Stimulated activated CD4-positive, alpha-beta T cell treated with anti-CD3 and anti-CD28 coated beads, Interleukin-15, amount 100 ng/mL, for 1 hour (primary cell): ENCODE results near the gene TBX4.
A peak's percentile ranks its signal among the peaks of the same experiment; 100 is the strongest.

ENCODE experiments used
- DNase-seq, 2 donors: peaks; one replicate each; pipeline ENCODE4 v3.0.0-alpha.2; 2020; ENCODE audit warnings: low read depth in 1 of 2, low spot score in 1 of 2

The TBX4 gene

DNA sequence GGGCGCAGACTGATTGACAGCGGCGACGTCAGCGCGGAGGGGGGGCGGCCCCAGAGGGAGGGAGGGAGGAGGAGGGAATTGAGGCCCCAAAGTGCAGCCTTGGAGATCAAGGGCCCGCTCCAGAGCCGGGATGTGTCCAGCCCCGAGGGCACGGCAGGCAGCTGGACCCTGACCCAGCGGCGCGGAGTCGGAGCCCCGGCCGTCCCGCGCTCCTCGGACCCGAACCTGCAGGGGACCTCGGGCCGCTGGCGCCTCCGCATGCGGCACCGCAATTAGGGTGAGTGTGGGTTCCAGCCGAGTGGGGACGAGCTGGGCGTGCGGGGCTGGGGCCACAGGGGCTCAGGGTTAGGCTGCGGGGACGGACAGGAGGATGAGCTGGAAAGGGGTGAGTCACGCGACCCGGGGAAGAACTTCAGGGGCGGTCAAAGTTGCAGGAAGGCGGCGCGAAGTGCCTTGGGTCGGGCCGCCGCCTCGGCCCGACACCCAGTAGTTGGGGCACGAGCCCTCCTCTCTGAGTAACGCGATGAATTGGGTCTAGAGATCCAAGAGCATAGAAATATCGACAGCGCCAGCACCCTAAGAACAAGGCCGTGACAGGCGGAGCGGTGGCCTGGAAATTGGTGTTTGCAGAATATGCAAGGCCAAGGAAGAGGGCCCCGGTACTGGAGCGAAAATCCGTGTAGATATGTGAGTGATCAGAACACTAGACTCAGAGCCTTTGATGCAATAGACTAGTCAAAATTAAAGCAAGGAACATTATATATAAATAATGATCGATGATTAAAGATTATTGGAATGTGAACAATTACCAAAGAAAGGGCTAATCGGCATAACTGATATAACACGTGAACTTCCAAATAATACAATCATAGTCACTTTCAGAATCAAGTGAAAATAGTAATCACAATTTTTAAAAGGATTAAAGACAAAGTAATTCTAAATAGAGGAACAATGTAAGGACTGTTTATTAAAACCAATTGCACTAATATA is at the start of gene TBX4:
Gene TBX4, plus strand, starts transcription at position 122 of the 990 bp plus-strand sequence. CDS start 4,069 bp downstream, outside the sequence.
- no peak for DNase-seq

DNA sequence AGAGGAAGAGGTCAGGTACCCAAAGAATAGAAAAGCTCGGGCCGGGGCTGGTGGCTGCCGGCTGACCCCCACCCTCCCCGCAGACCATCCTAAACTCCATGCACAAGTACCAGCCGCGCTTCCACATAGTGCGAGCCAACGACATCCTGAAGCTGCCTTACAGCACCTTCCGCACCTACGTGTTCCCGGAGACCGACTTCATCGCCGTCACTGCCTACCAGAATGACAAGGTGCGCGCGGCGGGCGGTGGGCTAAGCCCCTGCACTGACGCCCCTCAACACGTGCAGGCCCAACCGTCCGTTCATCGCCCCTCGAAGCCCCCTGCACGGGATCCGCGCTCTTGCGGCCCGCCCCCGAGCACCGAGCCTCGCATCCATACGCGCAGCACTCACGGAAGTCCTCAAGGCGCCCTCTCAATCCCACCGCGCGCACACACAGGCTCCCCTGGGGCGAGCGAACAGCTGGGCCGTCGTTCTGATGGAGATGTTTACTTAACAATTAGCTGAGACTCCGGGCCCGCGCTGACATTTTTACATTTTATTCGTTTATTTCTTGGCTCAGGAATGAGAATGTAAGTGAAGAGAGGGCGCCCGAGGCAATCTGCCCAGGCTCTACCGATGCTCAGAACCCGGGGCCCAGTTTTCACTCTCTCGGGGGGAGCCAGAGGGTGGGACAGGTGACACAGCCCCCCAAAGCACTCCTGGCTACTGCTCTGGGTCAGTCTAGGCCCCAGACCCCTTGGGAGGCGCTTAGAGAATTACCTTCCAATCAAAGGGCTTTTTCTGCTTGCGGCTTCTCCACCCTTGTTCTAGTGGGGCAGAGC is 49.0 kb upstream of the TBX4 start:
- DNase-seq: no peak

DNA sequence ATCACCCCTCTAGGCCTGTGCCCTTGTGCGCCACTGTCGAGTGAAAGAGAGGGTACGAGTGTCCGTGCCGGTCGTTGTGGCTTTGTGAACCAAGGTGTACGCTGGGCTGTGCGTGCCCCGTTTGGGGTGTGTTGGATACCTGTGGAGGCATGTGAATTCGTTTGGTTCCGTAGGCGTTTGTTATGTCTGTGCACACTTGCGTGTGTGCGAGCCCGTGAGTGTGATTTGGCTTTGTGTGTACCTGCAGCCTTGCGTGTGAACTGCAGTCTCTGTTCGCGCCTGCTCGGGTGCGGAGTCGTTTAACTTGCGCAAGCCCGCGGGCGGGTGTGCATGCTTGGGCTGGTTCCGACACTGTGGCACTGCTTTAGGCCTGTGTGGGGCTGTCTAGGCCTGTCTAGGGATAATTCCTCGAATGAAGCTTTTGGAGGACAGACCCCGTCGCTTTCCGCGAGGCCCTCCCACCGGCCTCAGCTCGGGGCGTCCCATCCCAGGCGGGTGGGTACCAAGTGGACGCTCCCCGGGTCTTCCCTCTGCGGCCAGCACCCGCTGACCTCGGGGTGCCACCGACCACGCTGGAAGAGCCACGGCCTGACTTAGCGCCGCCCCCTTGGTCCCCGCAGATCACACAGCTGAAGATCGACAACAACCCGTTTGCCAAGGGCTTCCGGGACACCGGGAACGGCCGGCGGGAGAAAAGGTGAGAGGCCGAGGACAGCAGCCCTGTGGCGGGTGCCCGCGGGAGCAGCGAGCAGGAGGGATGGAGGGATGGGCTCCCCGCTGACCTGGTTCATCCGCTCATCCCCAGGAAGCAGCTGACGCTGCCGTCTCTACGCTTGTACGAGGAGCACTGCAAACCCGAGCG is 48.2 kb upstream of the TBX4 start:
- DNase-seq: no peak

DNA sequence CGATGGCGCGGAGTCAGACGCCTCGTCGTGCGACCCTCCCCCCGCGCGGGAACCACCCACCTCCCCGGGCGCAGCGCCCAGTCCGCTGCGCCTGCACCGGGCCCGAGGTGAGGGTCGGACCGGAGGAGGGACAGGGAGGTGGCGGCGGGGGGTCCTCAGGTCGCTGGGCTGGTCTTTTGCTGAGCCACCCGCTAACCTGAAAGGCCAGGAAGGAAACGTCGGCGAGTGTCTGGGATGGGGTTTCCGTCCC is 47.6 kb upstream of the TBX4 start:
- DNase-seq: no peak

DNA sequence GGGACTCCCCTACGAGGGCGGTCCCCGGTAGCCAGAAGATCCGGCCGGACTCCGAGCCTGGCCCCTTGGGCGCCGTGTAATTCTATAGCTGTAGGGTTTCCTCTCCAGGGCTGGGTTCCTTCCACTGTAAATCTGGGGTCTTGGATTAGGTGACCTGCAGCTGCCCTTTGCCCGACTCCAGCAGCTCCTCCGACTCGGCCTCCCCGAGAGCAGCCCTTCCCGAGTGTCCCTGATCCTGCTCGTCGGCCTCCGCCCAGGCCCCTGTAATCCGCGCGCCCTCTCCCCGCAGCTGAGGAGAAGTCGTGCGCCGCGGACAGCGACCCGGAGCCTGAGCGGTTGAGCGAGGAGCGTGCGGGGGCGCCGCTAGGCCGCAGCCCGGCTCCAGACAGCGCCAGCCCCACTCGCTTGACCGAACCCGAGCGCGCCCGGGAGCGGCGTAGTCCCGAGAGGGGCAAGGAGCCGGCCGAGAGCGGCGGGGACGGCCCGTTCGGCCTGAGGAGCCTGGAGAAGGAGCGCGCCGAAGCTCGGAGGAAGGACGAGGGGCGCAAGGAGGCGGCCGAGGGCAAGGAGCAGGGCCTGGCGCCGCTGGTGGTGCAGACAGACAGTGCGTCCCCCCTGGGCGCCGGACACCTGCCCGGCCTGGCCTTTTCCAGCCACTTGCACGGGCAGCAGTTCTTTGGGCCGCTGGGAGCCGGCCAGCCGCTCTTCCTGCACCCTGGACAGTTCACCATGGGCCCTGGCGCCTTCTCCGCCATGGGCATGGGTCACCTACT is 47.1 kb upstream of the TBX4 start:
- DNase-seq: no peak

DNA sequence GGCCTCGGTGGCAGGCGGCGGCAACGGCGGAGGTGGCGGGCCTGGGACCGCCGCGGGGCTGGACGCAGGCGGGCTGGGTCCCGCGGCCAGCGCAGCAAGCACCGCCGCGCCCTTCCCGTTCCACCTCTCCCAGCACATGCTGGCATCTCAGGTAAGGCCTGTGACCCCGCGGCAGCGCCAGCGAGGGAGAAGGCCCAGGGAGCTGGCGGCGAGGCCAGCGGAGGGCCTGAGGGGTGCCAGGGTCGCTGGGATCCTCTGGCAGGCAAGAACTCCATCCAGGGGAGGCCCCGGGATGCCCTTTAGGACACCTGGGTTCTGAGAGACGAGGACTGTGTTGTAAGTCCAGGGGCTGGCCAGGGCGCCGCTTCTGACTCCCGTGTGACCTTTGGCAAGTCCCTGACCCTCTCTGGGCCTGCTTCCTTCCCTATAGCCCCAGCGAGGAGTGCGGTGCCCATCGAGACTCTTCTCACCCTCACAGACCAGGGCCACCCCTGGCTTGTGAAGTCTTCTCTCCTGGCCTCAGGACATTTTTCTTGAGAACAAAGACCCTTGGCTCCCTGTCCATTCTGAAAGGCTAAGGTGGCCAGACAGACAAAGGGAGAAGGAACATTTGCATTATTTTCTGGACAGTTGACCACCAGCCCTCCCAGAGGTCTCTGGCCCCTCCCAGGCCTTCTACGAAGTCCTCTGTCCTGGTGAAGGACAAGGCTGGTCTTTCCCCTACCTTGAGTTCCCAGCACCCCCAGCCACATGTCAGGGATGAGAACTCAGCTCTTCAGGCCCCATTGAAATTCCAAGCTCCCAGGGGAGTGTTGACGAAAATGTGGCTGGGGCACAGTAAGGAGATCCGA is 46.3 kb upstream of the TBX4 start:
- no peak for DNase-seq

DNA sequence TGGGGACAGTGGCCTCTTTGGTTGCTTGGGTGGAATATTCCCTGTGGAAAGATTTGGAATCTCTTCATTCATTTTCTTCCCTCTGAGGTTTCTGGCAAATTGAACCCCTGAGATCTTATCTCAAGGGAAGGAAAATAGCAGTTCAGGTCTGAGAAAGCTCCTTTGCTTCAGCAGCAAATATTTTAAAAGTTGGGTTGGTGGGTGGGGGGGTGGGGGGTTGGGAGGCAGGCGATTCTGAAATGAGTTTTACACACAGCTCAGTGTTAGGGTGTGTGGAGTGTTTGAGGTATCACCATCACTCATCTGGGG is 45.7 kb upstream of the TBX4 start:
- no peak for DNase-seq

DNA sequence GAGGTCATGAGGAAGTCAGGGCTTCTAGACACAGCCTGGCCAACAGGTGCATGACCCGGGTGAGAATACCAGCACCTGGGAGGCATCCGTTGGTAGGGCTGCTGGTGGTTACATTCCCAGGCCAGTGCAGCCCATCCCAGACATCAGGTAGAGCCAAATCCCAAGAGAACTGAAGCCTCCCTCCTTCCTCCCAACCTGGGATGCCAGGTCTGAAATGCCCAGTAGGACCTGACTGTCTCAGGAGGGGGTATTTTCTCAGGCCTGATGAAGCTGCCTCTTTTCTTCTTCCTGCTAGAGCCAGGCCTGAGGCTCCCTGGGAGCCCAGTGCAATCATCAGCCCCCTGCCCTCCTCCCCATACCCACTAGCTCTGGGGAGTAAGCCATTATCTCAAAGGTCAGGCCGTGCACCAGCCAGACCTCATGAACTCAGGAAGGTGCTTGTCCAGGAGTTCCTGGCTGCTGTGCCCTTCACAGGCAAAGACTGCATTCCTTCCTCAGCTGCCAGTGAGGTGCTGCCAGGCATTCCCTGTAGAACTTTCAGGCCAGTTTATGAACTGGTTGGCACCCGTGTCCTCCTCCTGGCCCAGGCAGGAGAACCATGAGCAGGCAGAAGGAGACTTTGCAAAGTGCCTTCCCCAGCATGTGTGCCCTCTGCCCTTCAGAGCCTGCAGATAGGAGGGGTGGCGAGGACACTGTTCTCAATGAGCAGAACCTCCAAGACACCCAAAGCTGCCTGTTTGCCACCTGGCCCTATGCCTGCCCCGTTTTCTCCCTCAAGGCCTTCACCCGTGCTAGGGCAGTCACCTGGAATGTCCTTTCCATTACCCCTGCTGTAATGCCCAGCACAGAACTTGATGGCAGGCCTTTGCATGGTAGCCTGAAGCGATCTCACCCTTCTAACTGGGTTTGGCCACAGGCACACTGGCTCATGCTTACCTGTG is 45.0 kb upstream of the TBX4 start:
- no peak for DNase-seq

DNA sequence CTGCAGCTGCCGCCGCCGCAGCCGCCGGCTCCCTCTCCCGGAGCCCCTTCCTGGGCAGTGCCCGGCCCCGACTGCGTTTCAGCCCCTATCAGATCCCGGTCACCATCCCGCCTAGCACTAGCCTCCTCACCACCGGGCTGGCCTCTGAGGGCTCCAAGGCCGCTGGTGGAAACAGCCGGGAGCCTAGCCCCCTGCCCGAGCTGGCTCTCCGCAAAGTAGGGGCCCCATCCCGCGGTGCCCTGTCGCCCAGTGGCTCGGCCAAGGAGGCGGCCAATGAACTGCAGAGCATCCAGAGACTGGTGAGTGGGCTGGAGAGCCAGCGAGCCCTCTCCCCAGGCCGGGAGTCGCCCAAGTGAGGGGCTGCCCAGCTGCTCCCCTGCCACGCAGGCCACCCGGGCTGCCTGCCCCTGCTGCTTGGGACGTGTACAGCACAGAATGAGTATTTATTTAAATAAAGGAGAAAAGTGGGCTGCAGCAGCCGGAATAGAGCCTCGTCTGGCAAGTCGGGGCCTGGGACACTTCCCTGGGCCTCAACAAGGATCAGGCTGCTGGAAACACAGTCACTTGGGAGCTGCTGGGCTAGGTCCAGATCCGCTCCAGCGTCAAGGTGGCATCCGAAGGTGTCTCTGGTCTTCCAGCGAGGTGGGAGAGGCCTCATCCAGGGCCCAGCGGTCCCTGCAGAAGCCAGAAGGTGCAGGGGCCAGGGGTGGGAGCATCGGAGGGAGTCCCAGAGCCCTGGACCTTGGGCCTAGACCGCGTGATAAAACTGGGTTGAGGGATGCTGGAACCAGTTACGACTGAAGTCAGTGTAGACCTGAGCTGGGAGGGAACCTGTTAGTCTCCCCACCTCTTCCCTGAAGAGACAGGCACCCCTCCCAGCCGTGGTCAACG is 43.8 kb upstream of the TBX4 start:
- DNase-seq: no peak

DNA sequence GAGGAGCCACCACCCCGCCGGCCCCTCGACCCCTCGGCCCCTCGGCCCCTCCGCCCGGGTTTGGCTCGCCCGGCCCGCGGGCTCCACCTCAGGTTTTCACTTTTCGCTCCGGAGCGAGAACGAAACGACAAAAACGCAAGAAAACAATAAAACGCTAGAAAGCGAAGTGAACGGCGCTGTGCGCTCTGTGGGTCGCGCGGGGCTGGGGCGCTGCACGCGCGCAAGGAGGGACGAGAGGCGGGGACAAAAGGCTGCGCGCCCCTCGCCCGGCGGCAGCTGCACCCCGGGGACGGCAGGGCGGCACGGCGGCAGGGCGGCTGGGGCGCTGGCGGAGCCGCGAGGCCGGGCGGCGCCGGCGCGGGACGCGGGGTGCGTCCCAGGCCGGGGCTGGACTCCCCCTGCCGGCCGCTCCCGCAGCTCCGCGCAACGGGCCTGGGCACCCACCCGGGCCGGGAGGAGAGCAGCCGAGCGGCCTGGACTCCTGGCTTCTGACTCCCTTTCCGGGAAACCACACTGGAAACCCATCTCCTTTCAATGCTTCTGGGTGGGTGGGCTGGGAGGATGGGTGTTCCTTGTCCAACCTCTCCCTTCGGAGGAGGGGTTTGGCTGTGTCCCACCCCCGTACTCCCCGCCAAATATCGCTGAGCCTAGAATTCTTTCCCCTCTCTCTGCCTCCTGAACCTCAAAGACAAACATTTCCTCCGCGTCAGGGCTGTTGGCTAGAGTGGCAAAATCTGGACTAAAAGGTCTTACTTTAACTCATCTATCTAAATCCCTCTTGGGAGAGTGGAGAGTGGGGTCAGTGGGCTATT is 42.7 kb upstream of the TBX4 start:
- no peak for DNase-seq

DNA sequence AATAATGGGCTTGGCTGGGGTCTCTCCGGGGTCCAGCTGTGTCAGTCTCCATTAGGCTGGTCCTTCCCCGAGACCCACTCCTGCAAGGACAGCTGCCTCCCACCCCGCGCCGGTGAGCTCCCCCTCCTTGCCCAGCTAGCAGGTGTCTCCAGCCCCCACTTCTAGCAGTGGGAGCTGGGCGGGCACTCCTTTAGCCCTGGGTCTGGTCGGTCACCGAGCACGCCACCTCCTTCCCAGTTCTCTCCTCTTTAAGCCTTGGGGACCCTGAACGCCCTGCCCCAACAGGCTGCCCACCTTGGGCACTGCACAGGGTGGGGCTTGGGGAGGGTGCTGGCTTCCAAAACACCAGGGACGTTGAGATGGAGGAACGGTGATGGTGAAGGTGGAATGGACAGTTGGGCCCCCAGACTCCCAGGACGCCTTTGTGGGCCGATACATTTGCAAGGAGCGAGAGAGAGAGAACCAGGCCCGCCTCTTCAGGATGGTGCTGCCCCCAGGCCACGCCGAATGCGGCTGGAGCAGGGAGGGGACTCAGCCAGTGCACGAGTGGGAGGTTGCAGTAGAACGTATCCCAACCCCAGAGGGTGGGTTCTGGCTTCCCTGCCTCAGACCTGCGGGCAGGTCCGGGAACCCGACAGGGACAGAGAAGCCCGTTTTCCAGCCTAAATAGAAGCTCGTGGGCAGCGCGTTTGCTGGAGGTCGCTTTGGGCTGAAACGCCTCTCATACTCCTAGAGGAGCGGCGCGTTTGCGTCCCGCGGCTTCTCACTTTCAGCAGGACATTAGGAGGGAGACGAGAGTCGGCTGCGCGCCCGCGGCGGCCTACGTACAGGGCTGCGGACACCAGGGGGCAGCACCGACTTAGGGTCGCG is 41.8 kb upstream of the TBX4 start:
- DNase-seq: peak; percentile 45 to 67

DNA sequence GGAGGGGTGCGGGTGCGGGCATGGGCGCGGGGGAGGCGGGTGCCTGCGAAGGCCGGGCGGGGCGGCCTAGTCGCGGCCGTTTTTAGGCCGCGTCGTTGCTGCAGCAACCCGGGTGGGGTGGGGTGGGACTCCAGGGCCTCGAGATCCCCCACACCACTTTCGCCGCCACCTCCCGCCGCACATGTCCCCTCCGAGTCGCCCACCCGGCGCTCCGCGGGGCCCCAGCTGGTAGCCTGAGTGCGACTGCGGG is 41.3 kb upstream of the TBX4 start:
- no peak for DNase-seq

DNA sequence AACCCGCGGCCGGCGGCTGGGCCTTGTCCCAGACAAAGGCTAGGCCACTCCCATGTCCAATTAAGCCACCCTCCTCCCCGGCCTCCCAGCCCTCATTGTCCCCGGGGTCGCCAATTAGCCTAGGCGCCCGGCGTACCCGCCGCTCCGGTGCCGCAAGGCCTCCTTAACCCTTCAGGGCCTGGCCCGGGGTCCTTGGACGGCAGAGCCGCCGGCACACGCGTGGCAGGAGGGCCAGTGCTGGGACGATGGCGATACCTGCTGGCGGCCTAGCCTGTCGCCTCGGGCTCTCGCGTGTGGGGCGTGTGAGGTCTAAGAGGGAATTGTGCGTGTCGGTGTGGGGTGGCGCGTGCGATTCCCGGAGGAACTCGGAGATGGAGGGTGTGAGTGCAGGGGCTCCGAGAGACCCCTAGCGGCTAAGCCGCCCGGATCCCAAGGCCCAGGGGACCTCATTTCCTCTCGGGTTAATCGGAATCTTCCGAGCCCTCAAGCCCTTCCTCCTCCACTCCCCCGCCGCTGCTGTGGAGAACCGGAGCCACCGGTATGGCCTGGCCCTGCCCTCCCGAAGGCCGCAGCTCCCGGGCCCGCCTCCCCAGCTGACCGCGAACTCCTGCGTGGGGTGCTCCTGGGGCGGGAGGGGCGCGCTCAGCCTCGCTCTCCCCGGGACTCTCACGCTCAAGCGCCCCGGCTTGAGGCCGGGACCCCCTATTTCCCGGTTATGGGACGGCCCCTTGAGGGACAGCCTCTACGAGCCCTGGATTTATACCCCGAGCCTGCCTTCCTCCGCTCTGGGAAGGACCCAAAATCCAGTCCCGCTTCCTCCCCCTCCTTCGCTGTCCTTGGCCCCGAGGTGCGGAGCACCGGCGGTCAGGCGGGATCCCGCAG is 40.7 kb upstream of the TBX4 start:
- DNase-seq: no peak

DNA sequence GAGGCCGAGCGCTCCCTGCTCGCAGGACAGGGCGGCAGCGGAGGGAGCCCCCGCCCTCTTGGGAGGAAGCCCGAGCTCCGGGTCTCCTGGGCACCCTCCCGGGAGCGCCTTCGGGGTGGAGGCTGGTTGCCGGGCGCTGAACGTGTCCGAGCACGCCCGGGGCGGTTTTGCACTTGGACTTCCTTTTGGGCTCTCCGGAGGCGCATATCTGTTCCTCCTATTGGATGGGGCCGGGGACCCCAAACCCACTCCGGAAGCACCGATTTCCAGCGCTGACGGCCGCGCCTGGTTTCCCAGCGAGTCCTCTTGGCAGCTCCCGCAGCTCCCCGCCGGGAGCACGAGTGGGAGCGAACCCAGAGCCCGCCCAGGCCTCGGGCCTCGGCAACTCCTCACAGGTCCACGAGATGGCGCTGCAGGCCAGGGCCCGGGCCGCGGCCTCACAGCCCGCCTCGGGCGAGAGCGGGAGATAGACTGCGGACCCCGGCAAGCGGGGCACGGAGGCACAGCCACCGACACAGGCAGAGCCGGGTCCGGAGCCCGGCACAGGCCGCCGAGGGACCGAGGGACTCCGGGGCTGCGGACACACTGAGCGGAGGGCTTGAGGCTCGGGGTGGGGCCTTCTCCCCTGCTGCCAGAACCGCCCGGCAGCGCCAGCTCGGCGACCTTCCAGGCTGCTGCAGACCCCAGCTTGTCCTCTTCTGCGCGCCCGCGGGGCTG is 39.9 kb upstream of the TBX4 start:
- peak; percentile 54 to 68 for DNase-seq
